Stimulated activated CD4-positive, alpha-beta T cell treated with anti-CD3 and anti-CD28 coated beads, Interleukin-2, amount 100 ng/mL, for 4 hours (primary cell): ENCODE measurements around the gene MIER1.
"Not testable (repeated sequence)": the region's sequence is repeated elsewhere in the genome, so short reads cannot be mapped to it uniquely, and the experiment has no call there.

Source experiments
- DNase-seq: peaks from one replicate; pipeline ENCODE4 v3.0.0-alpha.2; 2020; ENCODE audit warnings: low read depth

The MIER1 gene

DNA sequence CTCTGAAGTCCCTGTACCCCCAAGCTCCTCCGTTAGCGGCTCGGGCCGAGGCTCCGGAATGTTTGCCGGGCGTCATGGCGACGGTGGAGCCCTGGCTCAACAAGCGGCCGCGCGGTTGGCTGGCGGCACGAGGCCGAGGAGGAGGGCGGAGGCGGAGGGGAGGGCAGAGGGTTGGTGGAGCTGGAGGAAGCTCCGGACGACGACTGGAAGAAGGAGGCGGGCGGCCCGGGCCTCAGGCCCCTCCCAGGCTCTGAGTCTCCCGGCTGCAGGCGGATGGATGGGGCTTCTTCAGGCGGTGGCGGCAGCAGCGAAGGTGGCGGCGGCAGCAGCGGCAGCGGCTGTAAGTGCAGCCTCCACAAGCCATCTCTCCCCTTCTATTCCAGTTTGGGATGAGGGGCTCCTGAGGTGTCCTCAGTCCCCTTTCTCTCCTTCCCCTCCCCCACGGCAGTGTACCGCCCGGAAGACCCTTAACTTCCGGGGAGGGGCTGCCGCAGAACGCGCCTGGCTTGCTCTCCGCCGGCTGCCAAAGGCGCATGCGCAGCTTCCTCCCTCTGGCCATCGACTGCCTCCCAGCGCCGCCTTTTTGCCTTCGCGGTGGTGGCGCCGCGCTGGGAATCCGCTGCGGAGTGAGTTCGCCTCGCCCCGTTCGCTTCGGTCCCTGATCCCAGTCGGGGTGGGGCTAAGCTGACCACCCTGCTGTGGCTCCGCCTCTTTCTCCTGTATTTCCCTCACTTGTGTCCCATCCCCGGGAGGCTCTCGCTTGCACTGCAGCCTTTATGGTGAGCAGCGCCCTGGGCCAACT, at the start of gene MIER1, which contains the start of gene DNAI4:
MIER1 (plus strand) TSS at position 235 of the 802 bp plus-strand sequence; CDS start at position 274, 39 bp downstream.
DNAI4 (minus strand) TSS at position 101 of the 802 bp plus-strand sequence; CDS start at position 76, 25 bp downstream.
- peak; percentile 94 for DNase-seq

DNA sequence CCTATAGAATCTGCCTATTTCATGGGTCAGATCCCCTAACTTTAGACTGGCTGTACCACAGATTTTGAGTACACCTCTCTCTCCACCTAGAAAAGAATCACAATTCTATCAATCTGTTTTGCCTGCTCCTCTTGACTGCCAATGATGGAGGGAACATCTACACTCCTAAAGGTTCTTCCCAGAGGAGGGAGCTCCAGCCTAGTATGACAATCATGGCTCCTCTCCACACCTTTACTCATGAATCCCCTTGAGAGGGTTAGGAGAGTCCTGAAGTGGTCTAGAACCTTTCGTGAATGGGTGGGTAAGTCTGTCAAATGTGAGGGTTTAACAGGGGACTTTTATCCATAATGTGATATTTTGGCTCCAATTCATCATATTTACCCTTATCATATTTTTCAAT, 48.1 kb upstream of the MIER1 start:
- no peak for DNase-seq

DNA sequence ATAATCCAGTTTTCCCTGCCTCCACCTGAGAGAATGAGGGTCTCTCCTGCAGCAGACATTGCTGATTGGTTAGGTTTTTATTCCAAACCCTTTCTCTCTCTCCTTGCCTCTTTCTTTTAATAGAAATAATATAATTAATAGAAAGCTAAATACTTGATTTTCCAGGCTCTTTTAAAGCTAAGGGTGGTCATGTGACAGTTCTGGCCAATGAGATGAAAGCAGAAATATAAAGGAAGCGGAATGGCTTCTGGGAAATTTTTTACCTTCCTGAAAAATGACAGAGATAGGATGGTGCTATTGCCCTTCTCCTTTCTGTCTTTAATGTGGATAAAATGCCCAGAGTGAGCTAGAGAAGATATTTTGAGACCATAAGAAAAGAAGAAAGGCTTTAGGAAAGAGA, 35.8 kb upstream of the MIER1 start:
- DNase-seq: no peak

DNA sequence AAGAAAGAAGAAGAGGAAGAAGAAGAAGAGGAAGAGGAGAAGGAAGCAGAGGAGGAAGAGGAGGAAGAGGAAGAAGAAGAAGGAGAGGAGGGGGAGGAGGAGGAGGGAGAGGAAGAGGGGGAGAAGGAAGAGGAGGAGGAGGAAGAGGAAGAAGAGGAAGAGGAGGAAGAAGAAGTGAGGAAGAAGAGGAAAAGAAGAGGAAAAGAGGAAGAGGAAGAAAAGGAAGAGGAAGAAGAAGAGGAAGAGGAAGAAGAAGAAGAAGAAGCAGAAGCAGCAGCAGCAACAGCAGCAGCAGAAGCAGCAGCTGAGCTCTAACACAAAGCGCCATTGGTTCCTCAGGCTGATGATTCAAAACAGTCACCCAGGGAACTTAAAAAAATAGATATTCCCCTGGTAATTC, 34.2 kb upstream of the MIER1 start:
- no peak for DNase-seq

DNA sequence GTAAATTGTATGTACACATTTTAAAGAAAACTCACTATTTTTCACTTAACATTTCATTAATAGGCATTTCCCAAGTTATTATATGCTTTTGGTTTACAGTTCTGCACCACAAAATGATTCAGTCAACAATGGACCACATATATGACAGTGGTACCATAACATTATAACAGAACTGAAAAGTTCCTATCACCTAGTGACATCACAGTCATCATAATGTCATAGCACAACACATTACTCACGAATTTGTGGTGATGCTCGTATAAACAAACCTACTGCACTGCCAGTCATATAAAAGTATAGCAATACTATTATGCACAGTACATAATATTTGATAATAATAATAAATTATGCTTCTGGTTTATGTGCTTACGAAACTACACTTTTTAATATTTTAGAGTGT, 31.1 kb upstream of the MIER1 start:
- no peak for DNase-seq

DNA sequence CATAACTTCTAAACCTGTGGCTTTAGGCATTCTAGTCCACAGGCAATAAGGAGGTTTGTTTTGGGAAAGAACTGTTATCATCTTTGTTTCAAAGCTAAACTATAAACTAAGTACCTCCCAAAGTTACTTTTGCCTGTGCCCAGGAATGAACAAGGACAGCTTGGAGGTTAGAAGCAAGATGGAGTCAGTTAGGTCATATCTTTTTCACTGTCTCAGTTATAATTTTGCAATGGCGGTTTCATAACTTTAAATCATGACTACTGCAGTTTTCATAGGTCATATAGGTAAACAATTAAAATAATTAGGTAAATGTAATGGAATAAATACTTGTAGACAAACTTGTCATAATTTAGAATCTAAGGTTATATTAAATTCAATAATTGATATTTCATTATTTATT, 9.6 kb upstream of the MIER1 start:
- not testable (repeated sequence) for DNase-seq

DNA sequence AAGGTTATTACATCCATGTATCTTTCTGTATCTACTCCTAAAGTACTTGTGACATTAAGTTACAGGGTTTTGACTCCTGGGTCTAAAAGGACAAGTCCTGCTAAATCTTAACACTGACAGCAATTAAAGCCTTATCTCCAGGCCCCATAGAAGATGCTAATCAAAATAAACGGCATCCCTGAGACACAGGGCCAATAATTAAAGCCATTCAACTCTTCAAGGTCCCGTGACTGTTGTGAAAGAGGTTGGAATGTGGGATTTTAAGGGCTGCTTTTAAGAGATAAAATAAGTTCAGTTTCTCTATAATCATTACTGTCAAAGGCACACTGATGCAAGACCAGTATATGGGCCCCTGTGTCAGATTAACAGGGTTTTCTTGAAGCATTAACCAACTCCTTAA, 8.5 kb upstream of the MIER1 start:
- no peak for DNase-seq

DNA sequence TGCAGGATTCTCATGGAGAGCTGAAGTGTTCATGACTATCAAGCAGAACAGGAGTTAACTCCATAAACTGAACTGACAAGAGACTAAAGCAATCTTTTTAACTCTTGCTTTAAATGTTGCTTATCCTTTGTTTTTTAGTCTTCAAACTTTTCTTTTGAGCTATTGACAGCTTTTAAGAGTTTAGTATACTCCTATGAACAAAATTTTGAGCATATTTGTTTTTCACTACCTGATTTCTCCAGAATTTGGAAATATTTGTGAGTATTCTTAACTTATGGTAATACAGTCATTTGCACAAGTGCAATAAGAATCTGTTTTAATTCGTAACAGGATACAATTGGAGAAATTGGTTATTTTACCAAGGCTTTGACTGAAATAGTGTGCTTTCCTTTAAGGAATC, 7.3 kb upstream of the MIER1 start:
- DNase-seq: no peak

DNA sequence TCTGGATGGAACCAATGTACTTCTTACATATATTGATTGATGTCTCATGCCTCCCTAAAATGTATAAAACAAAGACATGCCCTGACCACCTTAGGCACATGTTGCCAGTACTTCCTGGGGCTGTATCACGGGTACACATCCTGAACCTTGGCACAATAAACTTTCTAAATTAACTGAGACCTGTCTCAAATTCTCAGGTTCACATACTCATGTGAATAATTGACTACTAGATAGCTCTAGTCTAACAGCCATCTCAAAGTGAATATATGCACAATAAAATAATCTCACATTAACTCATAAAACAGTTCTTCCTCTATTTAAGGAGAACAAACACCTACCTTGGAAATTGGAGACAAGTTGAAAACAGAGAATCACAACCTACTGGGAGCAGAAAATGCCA, 5.7 kb upstream of the MIER1 start:
- DNase-seq: no peak

DNA sequence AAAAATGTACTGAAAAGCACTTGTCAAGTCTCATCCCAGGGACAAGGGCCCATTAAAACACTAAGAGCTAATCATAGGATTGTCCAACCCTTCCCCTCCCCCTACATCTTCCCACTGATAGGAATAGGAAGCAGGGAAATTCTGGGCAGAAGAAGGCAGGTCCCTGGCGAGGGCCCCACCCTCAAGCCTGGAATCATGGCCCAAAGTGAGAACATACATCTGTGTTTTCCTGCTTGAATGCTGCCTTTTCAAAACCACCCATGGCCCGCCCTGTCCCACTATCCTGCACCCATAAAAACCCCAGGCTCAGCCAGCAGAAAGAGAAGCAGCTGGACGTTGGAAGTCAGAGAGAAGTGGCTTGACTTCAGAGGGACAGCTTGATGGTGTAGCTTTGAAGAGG, 5.0 kb upstream of the MIER1 start:
- DNase-seq: no peak

DNA sequence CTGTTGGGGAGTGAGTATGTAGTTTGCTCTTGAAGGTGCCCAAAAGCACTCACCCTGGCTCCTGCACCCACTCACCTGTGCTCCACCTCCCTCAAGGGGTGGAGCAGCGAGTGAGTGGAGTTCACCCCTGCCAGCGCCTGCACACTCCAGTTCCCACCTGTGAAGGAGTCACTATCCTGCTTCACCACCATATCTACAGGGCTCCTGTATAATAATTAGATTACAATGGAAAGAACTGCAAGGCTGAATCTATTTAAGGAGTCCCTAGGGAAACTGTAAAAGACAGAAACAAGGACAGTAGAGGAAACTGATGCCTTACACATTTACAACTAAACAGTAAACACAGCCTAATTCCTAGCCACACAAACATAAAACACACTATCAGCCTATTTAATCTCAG, 4.2 kb upstream of the MIER1 start:
- DNase-seq: no peak

DNA sequence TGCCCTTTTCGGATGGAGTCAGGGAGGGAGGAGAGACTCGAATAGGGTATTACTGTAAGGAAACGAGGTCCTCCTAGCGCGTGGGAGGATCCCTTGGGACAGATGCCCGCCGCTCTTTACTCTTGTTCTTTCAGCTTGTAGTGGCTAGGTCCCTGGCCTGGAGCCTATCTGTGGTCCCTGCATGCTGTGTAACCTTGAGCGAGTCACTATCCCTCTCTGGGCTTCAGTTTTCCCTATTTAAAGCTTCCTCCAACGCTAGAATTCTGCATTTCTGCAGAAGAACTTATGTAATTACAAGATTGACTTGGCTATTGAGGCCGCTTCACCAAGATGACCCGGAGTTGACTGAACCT, 744 bp downstream of the MIER1 start:
- DNase-seq: no peak

DNA sequence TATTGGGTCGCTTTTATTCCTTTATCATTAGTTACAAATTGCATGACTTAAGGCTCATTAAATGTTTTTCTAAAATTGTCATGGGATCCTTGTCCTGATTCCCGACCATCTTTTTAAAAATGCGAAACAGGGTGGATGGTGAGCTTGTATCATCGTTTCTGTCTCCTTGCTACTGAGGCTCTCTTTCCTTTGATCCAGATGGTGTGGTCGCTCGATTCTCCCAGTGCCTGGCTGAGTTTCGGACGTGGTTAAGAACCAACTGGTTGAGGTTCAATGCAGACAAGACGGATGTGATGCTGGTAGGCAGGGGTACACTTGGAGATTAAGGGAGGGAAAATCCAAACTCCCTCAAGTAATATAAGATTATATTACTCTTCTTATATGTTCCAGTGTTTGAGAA, 1.2 kb downstream of the MIER1 start:
- no peak for DNase-seq

DNA sequence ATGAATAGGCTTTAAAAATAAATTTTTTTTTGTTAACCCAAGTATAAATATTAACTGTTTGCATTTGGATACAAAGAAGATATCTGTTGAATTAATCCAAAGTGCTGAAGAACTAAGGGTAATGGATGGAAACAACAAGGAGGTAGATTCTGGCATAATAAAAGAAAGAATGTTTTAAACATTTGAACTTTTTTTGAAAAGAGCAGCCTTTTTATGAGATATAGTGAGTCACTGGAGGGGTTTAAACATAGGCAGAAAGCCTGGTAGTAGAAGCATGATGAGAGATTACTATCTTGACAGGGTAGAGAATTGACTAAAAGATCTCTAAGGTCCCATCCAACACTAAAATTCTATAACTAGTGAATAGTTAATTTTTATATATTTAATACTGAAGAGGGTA, 2.7 kb downstream of the MIER1 start:
- no peak for DNase-seq

DNA sequence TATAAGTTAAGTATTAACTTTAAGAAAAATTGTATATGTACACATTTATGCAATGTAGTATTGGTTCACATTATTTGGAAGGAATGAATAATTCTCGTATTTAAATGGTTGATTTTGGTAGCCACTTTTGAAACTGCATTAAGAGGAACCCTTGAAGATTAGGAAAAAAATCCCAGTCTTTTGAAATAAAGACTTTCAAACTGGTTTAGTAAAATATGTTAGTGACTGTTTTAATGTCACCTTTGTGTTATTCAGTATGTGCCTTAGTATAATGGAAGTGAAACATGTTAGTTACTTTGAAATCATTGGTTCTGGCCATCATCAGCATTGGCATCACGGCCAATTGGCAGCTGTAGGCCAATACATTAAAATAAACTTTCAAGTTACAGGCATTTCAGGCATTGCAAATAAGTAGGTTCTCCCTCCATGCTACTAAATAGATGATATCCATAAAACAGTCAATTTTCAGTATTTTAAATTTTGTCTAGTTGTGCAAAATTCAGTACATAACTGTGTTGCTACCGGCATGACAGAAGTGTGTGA, 4.4 kb downstream of the MIER1 start:
- DNase-seq: no peak

DNA sequence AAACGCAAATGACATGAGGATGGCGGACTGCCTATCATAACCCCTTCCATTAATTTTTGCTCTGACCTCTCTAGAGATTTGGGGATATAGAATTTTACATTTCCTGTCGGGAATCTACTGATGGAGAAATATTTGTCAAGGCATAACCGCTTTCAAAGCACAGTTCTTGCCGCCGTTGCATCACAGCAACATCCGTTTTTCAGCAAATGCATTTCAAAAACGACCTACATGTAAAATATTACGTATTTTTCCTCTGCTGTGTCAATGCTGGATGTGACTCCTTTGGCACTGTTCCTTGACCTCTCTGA, 4.9 kb downstream of the MIER1 start:
- DNase-seq: no peak

DNA sequence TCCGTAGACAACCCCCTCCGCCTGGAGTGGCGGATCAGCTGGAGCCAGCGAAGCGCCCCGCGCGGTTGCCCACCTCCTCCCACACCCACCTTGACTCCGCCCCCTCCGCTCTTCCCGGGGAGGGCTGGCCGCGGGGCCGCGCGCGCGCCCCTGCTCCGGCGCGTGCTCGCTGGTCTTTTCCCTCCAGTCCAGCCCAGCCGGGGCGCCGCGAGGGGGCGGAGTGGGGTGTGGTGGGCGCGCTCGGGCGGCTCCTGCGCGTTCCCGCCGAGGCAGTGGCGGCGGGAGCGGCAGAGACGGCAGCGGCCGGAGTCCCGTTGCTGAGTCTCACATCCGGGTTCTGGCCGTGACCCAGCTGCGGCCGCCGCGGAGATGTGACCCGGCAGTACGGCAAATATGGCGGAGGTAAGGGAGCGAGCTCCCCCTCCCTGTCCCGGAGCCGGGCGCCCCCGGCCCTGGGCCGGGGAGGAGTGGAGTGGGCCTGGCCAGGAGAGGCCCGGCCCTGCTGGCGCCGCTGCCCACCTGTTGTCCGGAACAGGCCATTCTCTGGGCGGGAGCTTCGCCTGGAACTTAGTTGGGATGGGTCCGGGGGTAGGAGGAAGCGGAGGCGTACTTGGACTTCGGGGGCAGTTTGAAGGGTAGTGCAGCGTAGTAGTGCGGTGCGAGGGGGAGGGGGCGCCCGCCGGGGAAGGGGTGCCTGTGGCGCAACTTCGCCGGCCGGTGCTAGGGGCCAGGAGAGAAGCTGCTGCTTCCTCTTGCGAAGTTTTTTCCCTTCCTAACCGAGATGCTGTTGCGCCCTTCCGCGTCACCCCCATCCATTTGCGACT, 5.4 kb downstream of the MIER1 start:
- DNase-seq: peak; percentile 93

DNA sequence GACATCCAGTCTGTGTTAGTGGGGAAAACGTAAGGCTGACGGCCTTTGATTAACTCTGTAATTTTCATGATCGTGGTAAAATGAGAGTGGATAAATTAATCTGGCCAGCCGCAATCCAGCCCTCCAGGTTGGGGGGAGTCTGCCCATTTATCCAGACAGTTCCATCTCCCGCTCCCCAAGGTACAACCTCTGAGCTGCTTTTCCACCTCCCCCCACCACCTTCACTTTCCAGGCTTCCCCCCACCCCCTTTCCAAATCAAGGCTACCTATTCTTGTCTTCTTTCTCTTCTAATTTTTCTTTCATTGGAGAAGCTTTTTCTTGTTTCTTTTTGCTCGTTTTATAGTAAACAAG, 6.0 kb downstream of the MIER1 start:
- DNase-seq: no peak

DNA sequence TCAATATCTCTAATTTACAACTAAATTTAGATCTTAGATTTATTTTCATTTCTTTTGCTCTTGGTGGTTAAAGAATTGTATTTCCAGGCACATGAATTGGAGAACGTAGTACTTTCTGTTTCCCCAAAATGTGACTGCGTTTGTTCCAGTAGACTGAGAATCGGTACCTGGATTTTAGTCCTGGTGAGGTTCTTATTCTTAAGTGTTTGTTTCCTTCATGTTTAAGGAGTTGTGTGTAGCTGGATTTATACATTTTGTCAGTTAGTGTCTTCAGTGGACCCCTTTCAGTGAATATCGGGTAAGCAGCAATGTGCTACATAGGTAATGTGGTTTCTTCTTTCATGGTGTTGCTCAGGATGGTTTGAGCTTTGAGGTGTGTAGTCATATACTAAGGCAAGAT, 6.8 kb downstream of the MIER1 start:
- no peak for DNase-seq

DNA sequence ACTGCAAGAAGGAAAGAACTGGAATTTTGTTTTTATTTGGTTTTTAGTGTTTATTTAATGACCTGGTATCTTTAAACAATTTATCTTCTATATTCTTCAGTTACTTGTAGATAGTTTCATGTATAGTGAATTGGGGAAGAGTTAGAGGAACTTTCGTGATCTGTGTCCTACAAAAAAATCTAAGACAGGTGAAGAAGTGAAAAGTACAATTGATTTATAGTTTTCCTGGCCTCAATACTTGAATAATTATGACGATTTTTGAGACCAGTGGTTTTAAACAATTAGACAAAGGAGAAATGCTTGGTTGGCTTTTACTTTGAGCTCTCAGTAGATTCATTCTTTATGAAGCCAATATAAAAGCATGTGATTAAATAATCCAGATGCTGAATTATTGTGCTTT, 7.5 kb downstream of the MIER1 start:
- no peak for DNase-seq

DNA sequence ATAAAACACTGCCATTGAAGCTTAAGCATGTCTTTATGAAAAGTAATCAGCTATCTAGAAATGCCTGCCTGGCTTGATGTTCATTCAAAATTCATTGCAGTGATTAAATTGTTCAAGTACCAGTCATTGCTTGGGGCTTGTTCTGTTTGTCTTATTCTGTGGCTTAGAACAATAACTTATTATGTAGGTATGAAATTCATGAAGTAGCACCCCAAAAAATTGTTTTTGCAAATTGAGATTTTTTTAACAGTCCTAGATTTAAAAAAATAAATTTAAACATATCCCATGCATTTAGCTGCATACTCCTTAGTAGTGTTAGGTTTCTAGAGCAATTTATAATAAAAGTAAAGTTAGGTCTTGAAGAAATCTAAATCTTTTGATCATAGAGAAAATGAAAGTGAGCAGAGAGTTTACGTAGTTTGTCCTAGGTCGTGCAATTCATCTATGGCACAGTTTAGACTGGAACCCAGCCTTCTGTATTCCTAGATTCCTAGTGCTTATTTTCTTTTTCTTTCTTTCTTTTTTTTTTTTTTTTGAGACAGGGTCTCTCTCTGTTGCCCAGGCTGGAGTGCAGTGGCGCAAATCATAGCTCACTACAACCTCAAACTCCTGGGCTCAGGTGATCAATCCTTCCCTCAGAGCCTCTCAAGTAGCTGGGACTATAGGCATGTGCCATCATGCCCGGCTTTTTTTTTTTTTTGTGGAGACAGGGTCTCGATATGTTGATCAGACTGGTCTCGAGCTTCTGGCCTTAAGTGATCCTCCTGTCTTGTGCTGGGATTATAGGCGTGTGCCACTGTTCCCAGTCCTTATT, 9.3 kb downstream of the MIER1 start:
- DNase-seq: no peak

DNA sequence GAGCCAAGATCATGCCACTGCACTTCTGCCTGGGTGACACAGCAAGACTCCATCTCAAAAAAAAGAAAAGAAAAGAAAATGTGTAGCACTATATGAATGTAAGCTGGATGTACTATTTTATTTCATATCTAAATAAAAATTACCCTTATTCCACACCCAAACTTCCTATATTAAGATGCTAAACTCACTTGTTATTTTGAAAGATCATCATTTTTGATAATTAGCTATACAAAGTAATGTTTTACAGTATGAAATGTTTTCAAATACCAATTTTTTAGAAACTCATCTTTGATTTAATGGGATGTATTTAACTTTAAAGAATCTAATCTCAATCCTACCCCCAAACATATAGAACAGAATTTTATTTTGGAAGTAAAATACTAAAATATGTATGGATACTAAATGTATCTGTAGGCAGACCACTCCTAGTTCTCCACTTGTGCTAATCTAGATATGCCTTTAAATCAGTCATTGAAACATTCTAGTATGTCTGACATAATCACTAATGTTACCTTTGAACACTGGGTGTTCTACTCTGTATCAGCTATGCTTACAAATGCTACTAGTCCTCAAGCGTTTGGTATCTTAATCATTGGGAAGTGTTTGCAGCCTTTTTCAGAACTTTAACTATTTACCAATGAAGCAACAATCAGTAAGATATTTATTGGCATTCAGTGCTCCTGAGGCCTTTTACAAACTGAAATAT, 12.9 kb downstream of the MIER1 start:
- DNase-seq: no peak
